Skeletal muscle satellite cell (primary cell): ENCODE data around the gene TBCA. TPM values are rescaled to one million over a fixed set of nuclear protein-coding genes. Genes with fewer than 3 reads are reported as not detected.

Source experiments
- H3K27me3 ChIP-seq: 2 replicates; pipeline ENCODE4 v1.7.0; 2013; ENCODE audit warnings: low read length; ENCODE audit not compliant: control insufficient read depth, insufficient read depth
- H3K36me3 ChIP-seq: 2 replicates; pipeline ENCODE4 v1.7.0; 2013; ENCODE audit warnings: mild to moderate bottlenecking, control low read depth, low read length; ENCODE audit not compliant: insufficient read depth
- H3K4me1 ChIP-seq: 2 replicates; pipeline ENCODE4 v1.7.0; 2013; ENCODE audit warnings: low read length; ENCODE audit not compliant: control insufficient read depth, insufficient read depth
- H3K4me2 ChIP-seq: 2 replicates; pipeline ENCODE4 v1.7.0; 2013; ENCODE audit warnings: mild to moderate bottlenecking, low read length
- H3K4me3 ChIP-seq: 2 replicates; pipeline ENCODE4 v1.7.0; 2013; ENCODE audit warnings: low read length
- H3K9ac ChIP-seq: 2 replicates; pipeline ENCODE4 v1.7.0; 2013; ENCODE audit warnings: mild to moderate bottlenecking, low read depth, low read length, moderate library complexity
- H3K9me3 ChIP-seq: replicated peaks from 2 replicates; pipeline ENCODE4 v1.7.0; 2013; ENCODE audit warnings: mild to moderate bottlenecking, control low read depth, low read length
- total RNA-seq: library from RNA; depleted of rRNA; stranded (reverse); fragments of >200 nt; gene quantifications from 2 replicates; pipeline ENCODE4 v1.2.3, GENCODE V29; 2012; rRNA removed

TBCA gene, protein sequence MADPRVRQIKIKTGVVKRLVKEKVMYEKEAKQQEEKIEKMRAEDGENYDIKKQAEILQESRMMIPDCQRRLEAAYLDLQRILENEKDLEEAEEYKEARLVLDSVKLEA
- 152 and 190 TPM in 2 replicates for total RNA-seq

DNA sequence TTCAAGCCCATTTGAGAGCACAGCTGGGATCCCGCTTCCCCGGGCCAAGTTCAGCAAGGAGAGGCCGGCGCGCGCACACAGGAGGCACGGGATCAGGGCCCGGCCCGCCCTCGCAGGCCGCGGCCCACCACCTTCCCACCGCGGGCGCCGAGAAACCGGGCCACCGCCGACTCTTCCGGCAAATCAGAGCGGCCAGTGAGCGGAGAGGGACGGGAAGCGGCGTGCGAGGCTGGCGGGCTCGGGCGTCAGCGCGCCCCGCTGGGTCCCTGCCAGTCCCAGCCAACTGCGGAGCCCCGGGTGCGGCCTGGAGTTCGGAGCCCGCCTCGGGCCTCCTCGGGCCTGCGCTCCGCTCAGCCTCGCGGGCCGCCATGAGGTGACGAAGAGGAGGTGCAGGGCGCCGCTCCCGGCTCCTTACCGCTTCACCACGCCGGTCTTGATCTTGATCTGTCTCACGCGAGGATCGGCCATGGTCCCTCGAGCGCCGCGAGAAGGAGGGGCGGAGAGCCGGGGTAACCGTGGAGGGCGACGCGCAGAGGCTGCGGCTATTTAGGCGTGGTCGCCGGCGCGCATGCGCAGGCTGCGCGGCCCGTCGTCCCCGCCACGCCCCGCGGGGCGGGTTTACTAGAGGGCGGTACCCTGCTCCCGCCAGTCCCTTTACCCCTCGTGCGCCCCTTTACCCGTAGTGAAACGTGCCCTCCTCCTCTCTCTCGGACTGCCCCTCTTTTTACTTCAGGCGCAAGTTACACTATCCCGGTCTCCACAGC is at the start of gene TBCA:
Gene TBCA (minus strand): TSS at position 550 of the 764 bp plus-strand sequence. CDS start 82 bp downstream, at position 468.
- H3K9ac ChIP-seq = peak within 1 kb of the TSS; percentile 95
- peaks cover 11% of the 10 kb centered on the region for H3K36me3 ChIP-seq
- peak within 1 kb of the TSS; percentile 75 for H3K4me3 ChIP-seq
- H3K27me3 ChIP-seq = no peaks in the 10 kb centered on the region
- peak within 1 kb of the TSS; percentile 92 for H3K4me2 ChIP-seq
- peaks cover 23% of the 10 kb centered on the region for H3K4me1 ChIP-seq
- H3K9me3 ChIP-seq = no peaks in the 10 kb centered on the region

DNA sequence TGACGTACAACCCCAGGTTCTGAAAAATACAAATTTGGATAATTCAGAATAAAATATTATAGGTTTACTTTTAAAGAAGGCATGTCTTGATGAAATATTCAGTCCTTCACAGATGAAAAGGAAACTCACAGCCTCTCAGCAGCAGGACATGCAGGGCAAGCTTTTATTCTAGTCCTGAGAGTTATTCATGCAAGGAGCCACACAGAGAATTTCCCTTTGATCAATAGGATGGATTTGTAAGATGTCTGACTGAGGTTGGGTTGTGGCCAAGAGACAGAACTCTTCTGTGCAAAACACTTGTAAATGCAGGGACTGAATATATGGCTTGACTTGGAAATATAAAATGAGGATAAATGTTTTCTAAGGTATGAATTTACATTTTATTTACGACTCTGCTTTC is 48.8 kb upstream of the TBCA start:
- Histone ChIP-seq H3K4me3 (no peak overlapping the region), H3K9ac (no peak overlapping the region), H3K27me3 (peaks cover 36% of the 10 kb centered on the region), H3K9me3 (no peaks in the 10 kb centered on the region), H3K36me3 (no peaks in the 10 kb centered on the region), H3K4me1 (no peaks in the 10 kb centered on the region), H3K4me2 (no peak overlapping the region)

DNA sequence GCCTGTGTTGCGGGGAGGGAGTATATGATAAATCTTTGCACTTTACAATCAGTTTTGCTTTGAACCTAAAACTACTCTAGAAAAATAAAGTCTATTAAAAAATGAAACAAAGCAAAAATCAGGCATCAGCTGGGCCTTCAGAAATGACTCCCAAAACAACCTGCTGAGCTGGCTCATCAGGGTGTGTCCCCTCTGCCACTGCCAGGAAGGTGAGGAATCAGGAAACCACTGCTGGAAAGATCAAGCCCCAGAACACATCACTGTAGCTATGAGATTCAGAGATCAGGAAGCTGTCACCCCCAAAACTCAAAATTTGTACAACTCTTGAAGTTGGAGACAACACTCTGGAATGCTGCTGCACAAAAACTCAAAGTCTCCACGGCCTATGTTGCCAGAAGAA is 40.5 kb upstream of the TBCA start:
- Histone ChIP-seq H3K27me3 (peaks cover 26% of the 10 kb centered on the region), H3K4me1 (no peaks in the 10 kb centered on the region), H3K9ac (no peak overlapping the region), H3K9me3 (no peaks in the 10 kb centered on the region), H3K4me3 (no peak overlapping the region), H3K36me3 (no peaks in the 10 kb centered on the region), H3K4me2 (no peak overlapping the region)

DNA sequence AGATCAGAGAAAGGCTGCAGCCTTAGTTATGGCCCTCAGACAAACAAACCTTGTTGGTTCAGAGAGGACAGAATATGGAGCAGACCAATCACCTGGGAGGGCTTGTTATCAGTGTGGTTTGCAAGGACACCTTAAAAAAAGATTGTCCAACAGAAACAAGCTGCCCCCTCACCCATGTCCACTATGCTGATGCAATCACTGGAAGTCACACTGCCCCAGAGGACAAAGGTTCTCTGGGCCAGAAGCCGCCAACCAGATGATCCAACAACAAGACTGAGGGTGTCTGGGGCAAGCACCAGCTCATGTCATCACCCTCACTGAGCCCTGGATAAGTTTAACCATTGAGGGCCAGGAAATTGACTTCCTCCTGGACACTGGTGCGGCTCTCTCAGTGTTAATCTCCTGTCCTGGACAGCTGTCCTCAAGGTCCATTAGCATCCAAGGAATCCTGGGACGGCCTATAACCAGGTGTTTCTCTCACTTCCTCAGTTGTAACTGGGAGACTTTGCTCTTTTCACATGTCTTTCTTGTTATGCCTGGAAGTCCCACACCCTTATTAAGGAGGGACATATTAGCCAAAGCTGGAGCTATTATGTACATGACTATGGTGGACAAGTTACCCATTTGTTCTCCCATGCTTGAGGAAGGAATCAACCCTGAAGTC is 36.9 kb upstream of the TBCA start:
- H3K4me3 ChIP-seq = no peak overlapping the region
- H3K4me1 ChIP-seq = no peaks in the 10 kb centered on the region
- H3K27me3 ChIP-seq = peaks cover 22% of the 10 kb centered on the region
- H3K36me3 ChIP-seq = no peaks in the 10 kb centered on the region
- no peak overlapping the region for H3K4me2 ChIP-seq
- peaks cover 3% of the 10 kb centered on the region for H3K9me3 ChIP-seq
- H3K9ac ChIP-seq = no peak overlapping the region

DNA sequence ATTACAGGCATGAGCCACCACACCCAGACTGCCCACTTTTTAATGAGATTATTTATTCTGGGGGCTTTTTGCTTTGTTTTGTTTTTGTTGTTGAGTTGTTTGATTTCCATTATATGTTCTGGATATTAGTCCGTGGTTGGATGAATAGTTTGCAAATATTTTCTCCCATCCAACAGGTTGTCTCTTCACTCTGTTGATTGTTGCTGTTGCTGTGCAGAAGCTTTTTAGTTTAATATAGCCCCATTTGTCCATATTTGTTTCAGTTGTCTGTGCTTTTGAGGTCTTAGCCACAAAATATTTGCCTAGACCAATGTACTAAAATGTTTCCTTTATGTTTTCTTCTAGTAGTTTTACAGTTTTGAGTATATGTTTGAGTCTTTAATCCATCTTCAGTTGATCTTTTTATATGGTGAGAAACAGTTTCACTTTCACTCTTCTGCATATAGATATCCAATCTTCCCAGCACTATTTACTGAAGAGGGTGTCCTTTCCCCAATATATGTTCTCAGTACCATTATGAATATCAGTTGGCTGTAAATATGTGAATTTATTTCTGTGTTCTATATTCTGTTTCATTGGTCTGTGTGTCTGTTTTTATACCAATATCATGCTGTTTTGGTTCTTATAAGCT is 30.2 kb upstream of the TBCA start:
- Histone ChIP-seq H3K4me2 (peak overlapping the region; percentile 5), H3K36me3 (no peaks in the 10 kb centered on the region), H3K4me3 (no peak overlapping the region), H3K9ac (no peak overlapping the region), H3K9me3 (peaks cover 3% of the 10 kb centered on the region), H3K27me3 (no peaks in the 10 kb centered on the region), H3K4me1 (no peaks in the 10 kb centered on the region)

DNA sequence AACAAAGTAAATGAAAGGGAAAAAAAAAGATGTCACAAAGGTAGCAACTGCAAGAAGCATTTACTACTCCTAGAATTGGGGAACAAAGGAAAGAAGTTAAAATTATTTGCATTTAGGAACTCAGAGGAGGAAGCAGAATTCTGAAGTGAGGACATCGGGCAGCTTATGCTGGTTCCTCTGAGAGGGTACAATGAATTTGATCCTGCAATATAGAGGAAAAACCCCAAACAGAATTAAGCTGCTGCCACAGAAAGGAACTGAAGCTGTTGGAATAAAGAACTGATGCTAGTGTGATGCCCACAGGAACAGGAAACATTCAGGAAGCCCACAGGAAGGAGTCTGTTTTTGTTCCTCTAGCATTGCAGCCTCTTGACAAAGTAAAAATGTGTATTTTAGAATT is 22.3 kb upstream of the TBCA start:
- no peaks in the 10 kb centered on the region for H3K4me1 ChIP-seq
- no peak overlapping the region for H3K4me3 ChIP-seq
- H3K9ac ChIP-seq = no peak overlapping the region
- H3K36me3 ChIP-seq = no peaks in the 10 kb centered on the region
- H3K9me3 ChIP-seq = no peaks in the 10 kb centered on the region
- peaks cover 31% of the 10 kb centered on the region for H3K27me3 ChIP-seq
- no peak overlapping the region for H3K4me2 ChIP-seq

DNA sequence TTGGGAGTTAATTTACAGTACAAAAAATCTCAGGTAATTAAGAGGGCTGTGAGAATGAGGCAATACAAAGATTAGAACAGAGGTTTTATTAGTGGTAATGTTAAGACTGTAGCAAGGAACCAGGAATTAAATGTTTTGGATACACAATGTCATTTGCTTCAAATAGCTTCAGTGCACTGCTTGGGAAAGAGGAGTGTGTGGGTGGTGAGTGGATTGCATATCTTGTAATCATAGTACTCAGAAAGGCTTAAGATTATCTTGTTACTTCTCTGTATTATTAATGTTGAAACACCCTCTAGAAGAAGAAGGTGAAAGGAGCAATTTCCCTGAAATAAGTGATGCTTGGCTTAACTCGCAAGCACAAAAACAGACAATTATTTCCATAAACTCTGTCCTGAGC is 21.0 kb upstream of the TBCA start:
- no peaks in the 10 kb centered on the region for H3K9me3 ChIP-seq
- no peaks in the 10 kb centered on the region for H3K4me1 ChIP-seq
- H3K4me2 ChIP-seq = no peak overlapping the region
- H3K27me3 ChIP-seq = peaks cover 34% of the 10 kb centered on the region
- no peak overlapping the region for H3K9ac ChIP-seq
- H3K36me3 ChIP-seq = no peaks in the 10 kb centered on the region
- H3K4me3 ChIP-seq = no peak overlapping the region

DNA sequence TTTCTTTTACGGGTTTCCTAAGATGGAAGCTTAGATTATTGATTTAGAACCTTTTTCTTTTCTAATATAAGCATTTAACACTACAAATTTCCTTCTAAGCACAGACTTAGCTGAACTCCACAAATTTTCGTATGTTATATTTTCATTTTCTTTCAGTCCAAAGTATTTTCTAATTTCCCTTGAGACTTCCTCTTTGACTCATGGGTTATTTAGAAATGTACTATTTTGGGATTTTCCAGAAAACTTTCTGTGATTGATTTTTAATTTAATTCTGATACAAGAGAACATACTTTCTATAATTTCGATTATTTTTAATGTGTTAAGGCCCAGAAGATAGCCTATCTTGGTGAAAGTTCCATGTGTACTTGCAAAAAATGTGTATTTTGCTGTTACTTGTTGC is 19.7 kb upstream of the TBCA start:
- H3K27me3 ChIP-seq = peaks cover 34% of the 10 kb centered on the region
- H3K9me3 ChIP-seq = no peaks in the 10 kb centered on the region
- H3K4me2 ChIP-seq = no peak overlapping the region
- no peak overlapping the region for H3K4me3 ChIP-seq
- H3K9ac ChIP-seq = no peak overlapping the region
- no peaks in the 10 kb centered on the region for H3K4me1 ChIP-seq
- H3K36me3 ChIP-seq = no peaks in the 10 kb centered on the region

DNA sequence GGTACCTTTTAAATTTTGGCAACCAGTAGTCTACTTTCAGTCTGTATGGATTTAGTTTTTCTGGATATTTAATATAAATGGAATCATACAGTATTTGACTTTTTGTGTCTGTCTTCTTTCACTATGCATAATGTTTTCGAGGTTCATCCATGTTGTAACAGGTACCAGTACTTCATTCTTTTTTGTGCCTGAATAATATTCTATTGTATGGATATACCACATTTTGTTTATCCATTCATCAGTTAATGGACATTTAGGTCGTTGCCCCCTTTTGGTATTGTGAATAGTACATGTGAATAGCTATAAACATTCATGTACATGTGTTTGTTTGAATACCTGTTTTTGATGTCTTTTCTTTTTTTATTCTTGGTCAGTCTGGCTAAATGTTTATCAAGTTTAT is 19.1 kb upstream of the TBCA start:
- Histone ChIP-seq H3K4me3 (no peak overlapping the region), H3K36me3 (no peaks in the 10 kb centered on the region), H3K9me3 (no peaks in the 10 kb centered on the region), H3K9ac (no peak overlapping the region), H3K27me3 (peaks cover 34% of the 10 kb centered on the region), H3K4me1 (no peaks in the 10 kb centered on the region), H3K4me2 (no peak overlapping the region)

DNA sequence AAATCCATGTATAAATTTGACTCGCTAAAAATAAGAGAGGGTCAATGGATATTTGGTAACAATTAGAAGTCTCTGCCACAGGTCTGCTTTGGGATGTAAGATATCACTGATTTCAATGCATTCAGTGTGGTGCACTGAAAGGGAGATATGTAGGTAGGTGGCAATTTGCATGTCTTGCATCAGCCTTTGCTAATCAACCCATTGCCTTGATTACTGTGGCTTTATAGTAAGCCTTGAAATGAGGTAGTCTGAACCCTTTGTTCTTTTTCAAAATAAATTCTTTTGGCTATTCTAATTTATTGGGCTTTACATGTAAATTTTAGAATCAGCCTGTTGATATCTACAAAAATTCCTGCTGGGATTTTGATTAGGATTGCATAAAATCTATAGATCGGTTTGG is 15.8 kb upstream of the TBCA start:
- H3K27me3 ChIP-seq = peaks cover 22% of the 10 kb centered on the region
- H3K9me3 ChIP-seq = no peaks in the 10 kb centered on the region
- no peak overlapping the region for H3K4me2 ChIP-seq
- H3K4me1 ChIP-seq = no peaks in the 10 kb centered on the region
- H3K9ac ChIP-seq = no peak overlapping the region
- H3K4me3 ChIP-seq = no peak overlapping the region
- no peaks in the 10 kb centered on the region for H3K36me3 ChIP-seq

DNA sequence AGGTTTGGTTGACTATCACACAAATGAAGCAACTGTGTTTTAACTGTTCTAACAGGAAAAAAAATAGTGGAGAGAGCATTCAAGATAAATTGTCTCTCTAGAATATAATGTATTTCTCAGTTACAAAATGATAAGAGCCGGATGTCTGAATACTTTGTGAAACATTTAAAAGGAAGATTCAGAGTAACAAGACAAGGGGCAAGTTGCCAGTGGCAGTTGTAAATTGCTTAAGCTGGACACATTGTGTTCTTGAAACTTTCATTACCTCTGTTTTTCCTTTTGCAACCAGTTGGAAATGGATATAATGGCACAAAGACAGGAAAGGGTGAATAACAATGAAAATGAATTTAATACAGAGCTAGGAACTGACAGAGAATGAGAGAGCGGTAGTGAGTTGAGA is 15.2 kb upstream of the TBCA start:
- H3K4me2 ChIP-seq = no peak overlapping the region
- no peak overlapping the region for H3K4me3 ChIP-seq
- H3K36me3 ChIP-seq = no peaks in the 10 kb centered on the region
- no peaks in the 10 kb centered on the region for H3K9me3 ChIP-seq
- peaks cover 17% of the 10 kb centered on the region for H3K27me3 ChIP-seq
- no peaks in the 10 kb centered on the region for H3K4me1 ChIP-seq
- H3K9ac ChIP-seq = no peak overlapping the region
